ENCODE results near the gene MAP7D2. TPM values are rescaled to one million over a fixed set of nuclear protein-coding genes. Genes with fewer than 3 reads are reported as not detected.

MAP7D2 gene
- polyA plus RNA-seq, 3 donors: 0.45 TPM; not detected in 2

- Mint-ChIP-seq H3K27ac (peak within 1 kb of the TSS; percentile 89 to 97 (median 96)), H3K9me3 (peaks cover 0 to 3% (median 0%) of the 10 kb centered on the region in 7 donors), H3K4me3 (peak within 1 kb of the TSS; percentile 86 to 91), H3K36me3 (peaks cover 7 to 32% of the 10 kb centered on the region in 2 donors), H3K27me3 (ENCODE audit: low read depth in 3 of 3) (peaks cover 0 to 17% (median 0%) of the 10 kb centered on the region in 3 donors), H3K4me1 (peaks cover 22% of the 10 kb centered on the region)
- Histone ChIP-seq H3K27ac (ENCODE audit: low read depth in 1 of 2, low read length in 2 of 2) (peak within 1 kb of the TSS; percentile 85 to 92), H3K27me3 (ENCODE audit: control insufficient read depth in 2 of 2, insufficient read depth in 2 of 2, low read length in 2 of 2) (no peaks in the 10 kb centered on the region), H4K20me1 (ENCODE audit: insufficient read depth, low read length) (peaks cover 17% of the 10 kb centered on the region), H3K4me3 (replicated peaks in 1 of 3; ENCODE audit: low read depth in 2 of 3, low read length in 3 of 3) (peak within 1 kb of the TSS; percentile 73 to 99 (median 94)), H3K79me2 (ENCODE audit: insufficient read depth, low read length) (peaks cover 45% of the 10 kb centered on the region), H3K36me3 (replicated peaks in 1 of 2; ENCODE audit: control insufficient read depth in 1 of 2, insufficient read depth in 2 of 2, low read length in 2 of 2) (peaks cover 6 to 31% of the 10 kb centered on the region in 2 donors), H3K4me1 (ENCODE audit: control insufficient read depth in 1 of 2, insufficient read depth in 2 of 2, low read length in 2 of 2) (peaks cover 19 to 36% of the 10 kb centered on the region in 2 donors), H2AFZ (ENCODE audit: insufficient read depth, low read depth, low read length, poor library complexity, severe bottlenecking) (peak within 1 kb of the TSS; percentile 89), H3K9ac (ENCODE audit: insufficient read depth, low read length, poor library complexity, severe bottlenecking) (peak within 1 kb of the TSS; percentile 91), H3K9me3 (replicated peaks in 1 of 2; ENCODE audit: control insufficient read depth in 1 of 2, insufficient read depth in 1 of 2, low read length in 2 of 2) (no peaks in the 10 kb centered on the region), H3K4me2 (replicated peaks; ENCODE audit: extremely low read depth, low read length, poor library complexity, severe bottlenecking) (peak within 1 kb of the TSS; percentile 92)
- intact Hi-C loops (cut with micrococcal nuclease): no loop called here
- peak; percentile 90 to 100 (median 96) for DNase-seq
- TF ChIP-seq CTCF (IDR thresholded peaks at IDR 0.05): no peak
- under 1% methylated on average over 37 of the region's 82 CpGs for WGBS (ENCODE audit: insufficient coverage)
These were observed 24.8 kb upstream of the MAP7D2 start, which contains the start of gene EIF1AX for GRCh38 chrX:20141281-20142220. Gene EIF1AX, minus strand, starts transcription at chrX:20141838. Its CDS starts 198 bp downstream, at chrX:20141640.

GRCh38 chrX:20140420-20140819 is 23.7 kb upstream of the MAP7D2 start:
- peak overlapping the region in 1 of 2 donors; percentile 92 for H3K27ac ChIP-seq (ENCODE audit: low read depth in 1 of 2, low read length in 2 of 2)
- Mint-ChIP-seq H3K27me3 (ENCODE audit: low read depth in 3 of 3) (peaks cover 0 to 13% (median 0%) of the 10 kb centered on the region in 3 donors), H3K36me3 (peaks cover 18 to 43% of the 10 kb centered on the region in 2 donors), H3K27ac (peak overlapping the region in 6 of 7 donors; percentile 53 to 97 (median 95)), H3K4me1 (peaks cover 22% of the 10 kb centered on the region), H3K9me3 (peaks cover 0 to 3% (median 0%) of the 10 kb centered on the region in 7 donors), H3K4me3 (peak overlapping the region; percentile 86 to 91)
- H3K4me2 ChIP-seq (replicated peaks; ENCODE audit: extremely low read depth, low read length, poor library complexity, severe bottlenecking): peak overlapping the region; percentile 92
- peaks cover 19 to 34% of the 10 kb centered on the region in 2 donors for H3K4me1 ChIP-seq (ENCODE audit: control insufficient read depth in 1 of 2, insufficient read depth in 2 of 2, low read length in 2 of 2)
- no CpG with 5 or more reads among the region's 3 CpGs for WGBS (ENCODE audit: insufficient coverage)
- H3K79me2 ChIP-seq (ENCODE audit: insufficient read depth, low read length): peaks cover 52% of the 10 kb centered on the region
- H3K27me3 ChIP-seq (ENCODE audit: control insufficient read depth in 2 of 2, insufficient read depth in 2 of 2, low read length in 2 of 2): no peaks in the 10 kb centered on the region
- H3K36me3 ChIP-seq (replicated peaks in 1 of 2; ENCODE audit: control insufficient read depth in 1 of 2, insufficient read depth in 2 of 2, low read length in 2 of 2): peaks cover 9 to 42% of the 10 kb centered on the region in 2 donors
- DNase-seq: peak; percentile 15 to 25 (median 15)
- H3K9me3 ChIP-seq (replicated peaks in 1 of 2; ENCODE audit: control insufficient read depth in 1 of 2, insufficient read depth in 1 of 2, low read length in 2 of 2): no peaks in the 10 kb centered on the region
- H3K4me3 ChIP-seq (replicated peaks in 1 of 3; ENCODE audit: low read depth in 2 of 3, low read length in 3 of 3): peak overlapping the region; percentile 73 to 99 (median 94)
- H2AFZ ChIP-seq (ENCODE audit: insufficient read depth, low read depth, low read length, poor library complexity, severe bottlenecking): no peak overlapping the region
- no peak overlapping the region for H3K9ac ChIP-seq (ENCODE audit: insufficient read depth, low read length, poor library complexity, severe bottlenecking)
- H4K20me1 ChIP-seq (ENCODE audit: insufficient read depth, low read length): peaks cover 28% of the 10 kb centered on the region
- intact Hi-C loops (cut with micrococcal nuclease): no loop called here
- TF ChIP-seq CTCF (IDR thresholded peaks at IDR 0.05): no peak
